ENCODE results near the gene SLC2A9. TPM values are rescaled to one million over a fixed set of nuclear protein-coding genes. Genes with fewer than 3 reads are reported as not detected.

Gene SLC2A9
- total RNA-seq, 1 experiment from 2014 or later, result 33.3 TPM

DNA sequence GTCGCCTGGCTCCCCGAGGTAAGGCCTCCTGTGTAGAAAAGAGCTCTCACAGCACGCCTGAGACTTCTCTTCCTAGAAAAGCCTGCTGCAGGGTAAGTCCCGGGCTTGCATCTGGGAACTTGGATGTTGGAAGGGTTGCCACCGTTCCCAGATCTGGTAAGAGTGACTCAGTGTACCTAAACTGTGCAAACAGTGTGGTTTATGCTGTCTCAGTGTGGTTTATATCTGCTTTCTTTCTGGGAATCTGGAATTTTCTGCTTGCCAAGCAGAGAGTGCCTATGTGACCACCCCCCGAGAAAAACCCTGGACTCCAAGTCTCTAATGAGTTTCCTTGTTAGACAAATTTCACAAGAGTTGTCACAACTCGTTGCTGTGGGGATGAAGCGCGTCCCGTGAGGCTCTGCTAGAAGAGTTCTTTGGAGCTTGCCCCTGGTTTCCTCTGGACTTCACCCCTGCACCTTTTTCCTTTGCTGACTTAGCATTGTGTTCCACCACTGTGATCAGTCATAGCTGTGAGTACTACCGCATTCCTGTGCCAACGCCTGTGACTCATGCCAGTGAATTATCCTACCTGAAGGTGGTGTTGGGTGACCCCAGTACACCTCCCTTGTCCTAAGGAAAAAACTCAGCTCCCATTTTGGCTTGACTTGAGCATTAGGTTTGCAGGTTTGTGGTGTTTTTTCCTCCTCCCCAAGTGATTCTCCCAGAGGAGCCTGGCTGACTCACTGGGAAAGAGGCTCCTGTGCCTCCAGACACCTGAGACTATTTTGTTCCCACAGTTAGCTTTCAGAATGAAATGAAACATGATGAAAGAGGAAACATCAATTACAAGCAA lies 14.5 kb downstream of the SLC2A9 start:
- intact Hi-C loops (cut with micrococcal nuclease), result loop anchor here (5.0 kb wide), 2 partner anchors 55 to 110 kb away; partner anchors contain the start of gene WDR1
- no TSS peak for BruUV-seq (replicated peaks)
- peak; percentile 97 for DNase-seq (ENCODE audit: unreplicated experiment)
- Mint-ChIP-seq H3K27me3 (ENCODE audit: insufficient read depth, unreplicated experiment) (no peaks in the 10 kb centered on the region), H3K4me3 (ENCODE audit: unreplicated experiment) (peak overlapping the region; percentile 55), H3K36me3 (ENCODE audit: insufficient read depth, unreplicated experiment) (peaks cover 5% of the 10 kb centered on the region), H3K9me3 (ENCODE audit: unreplicated experiment) (no peaks in the 10 kb centered on the region), H3K4me1 (ENCODE audit: insufficient read depth, unreplicated experiment) (peaks cover 49% of the 10 kb centered on the region), H3K27ac (ENCODE audit: low read depth, unreplicated experiment) (peak overlapping the region; percentile 82)
- TF ChIP-seq, protein P1, sequence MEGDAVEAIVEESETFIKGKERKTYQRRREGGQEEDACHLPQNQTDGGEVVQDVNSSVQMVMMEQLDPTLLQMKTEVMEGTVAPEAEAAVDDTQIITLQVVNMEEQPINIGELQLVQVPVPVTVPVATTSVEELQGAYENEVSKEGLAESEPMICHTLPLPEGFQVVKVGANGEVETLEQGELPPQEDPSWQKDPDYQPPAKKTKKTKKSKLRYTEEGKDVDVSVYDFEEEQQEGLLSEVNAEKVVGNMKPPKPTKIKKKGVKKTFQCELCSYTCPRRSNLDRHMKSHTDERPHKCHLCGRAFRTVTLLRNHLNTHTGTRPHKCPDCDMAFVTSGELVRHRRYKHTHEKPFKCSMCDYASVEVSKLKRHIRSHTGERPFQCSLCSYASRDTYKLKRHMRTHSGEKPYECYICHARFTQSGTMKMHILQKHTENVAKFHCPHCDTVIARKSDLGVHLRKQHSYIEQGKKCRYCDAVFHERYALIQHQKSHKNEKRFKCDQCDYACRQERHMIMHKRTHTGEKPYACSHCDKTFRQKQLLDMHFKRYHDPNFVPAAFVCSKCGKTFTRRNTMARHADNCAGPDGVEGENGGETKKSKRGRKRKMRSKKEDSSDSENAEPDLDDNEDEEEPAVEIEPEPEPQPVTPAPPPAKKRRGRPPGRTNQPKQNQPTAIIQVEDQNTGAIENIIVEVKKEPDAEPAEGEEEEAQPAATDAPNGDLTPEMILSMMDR (IDR thresholded peaks at IDR 0.05; ENCODE audit: unreplicated experiment), result no peak
- CTCF ChIA-PET, result interaction anchor here (0.6 to 9.7 kb wide), 15 partner anchors 8 to 1011 kb away, joined by 3 to 75 read pairs (median 3); partner anchors contain the start of gene SLC2A9
- POLR2A ChIA-PET, result interaction anchor here (0.8 to 3.7 kb wide), 9 partner anchors 9 to 316 kb away, joined by 3 to 31 read pairs (median 4); partner anchors contain the start of genes SLC2A9 and WDR1

DNA sequence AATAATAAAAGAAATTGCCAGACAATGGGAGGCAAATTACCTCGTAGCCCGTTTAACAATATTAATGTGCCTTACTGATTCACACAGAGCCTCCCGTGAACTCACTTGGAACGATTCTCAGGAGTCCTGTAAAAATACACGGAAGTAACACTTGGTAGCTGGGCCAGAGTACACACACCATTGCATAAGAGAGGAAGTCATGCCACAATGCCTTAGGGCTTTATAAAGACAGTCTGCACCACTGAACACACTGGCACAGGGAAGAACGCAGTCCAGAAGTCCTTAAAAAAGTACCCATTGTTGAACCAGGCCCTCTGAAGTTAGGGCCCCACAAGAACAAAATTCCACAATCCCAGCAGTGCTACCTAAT lies 15.1 kb downstream of the SLC2A9 start:
- Mint-ChIP-seq H3K36me3 (ENCODE audit: insufficient read depth, unreplicated experiment) (peaks cover 7% of the 10 kb centered on the region), H3K4me3 (ENCODE audit: unreplicated experiment) (peak overlapping the region; percentile 55), H3K4me1 (ENCODE audit: insufficient read depth, unreplicated experiment) (peaks cover 44% of the 10 kb centered on the region), H3K27ac (ENCODE audit: low read depth, unreplicated experiment) (peak overlapping the region; percentile 82), H3K9me3 (ENCODE audit: unreplicated experiment) (no peaks in the 10 kb centered on the region), H3K27me3 (ENCODE audit: insufficient read depth, unreplicated experiment) (no peaks in the 10 kb centered on the region)
- intact Hi-C loops (cut with micrococcal nuclease), result loop anchor here (5.0 kb wide), 2 partner anchors 54 to 111 kb away; partner anchors contain the start of gene WDR1
- POLR2A ChIA-PET, result interaction anchor here (0.8 to 3.7 kb wide), 6 partner anchors 9 to 315 kb away, joined by 3 to 31 read pairs (median 5); partner anchors contain the start of genes SLC2A9 and WDR1
- no TSS peak for BruUV-seq (replicated peaks)
- CTCF ChIA-PET, result interaction anchor here (0.6 to 9.7 kb wide), 6 partner anchors 9 to 226 kb away, joined by 3 to 75 read pairs (median 4); partner anchors contain the start of gene SLC2A9
- peak; percentile 96 for DNase-seq (ENCODE audit: unreplicated experiment)
- TF ChIP-seq, protein P1 (IDR thresholded peaks at IDR 0.05; ENCODE audit: unreplicated experiment), result no peak

DNA sequence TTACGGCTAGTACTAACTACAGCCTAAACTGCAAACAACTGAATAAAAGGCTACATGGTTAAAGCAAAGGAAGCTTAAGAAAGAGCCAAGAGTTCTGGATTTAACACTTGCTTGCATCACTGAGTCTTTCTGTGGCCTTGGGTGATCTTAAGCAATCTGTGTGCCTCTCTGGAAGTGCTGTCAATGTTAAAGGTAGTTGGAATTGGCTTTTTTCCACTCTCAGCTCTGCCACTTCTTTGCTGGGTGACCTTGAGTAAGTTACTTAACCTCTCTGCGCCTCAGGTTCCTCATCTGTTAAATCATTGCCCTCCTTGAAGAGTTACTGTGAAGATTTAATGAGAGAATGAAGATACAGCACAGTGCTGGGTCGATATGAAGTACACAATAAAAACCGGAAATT lies 15.7 kb downstream of the SLC2A9 start:
- H3K4me1 Mint-ChIP-seq (ENCODE audit: insufficient read depth, unreplicated experiment), result peaks cover 48% of the 10 kb centered on the region
- TF ChIP-seq, protein P1 (IDR thresholded peaks at IDR 0.05; ENCODE audit: unreplicated experiment), result no peak

DNA sequence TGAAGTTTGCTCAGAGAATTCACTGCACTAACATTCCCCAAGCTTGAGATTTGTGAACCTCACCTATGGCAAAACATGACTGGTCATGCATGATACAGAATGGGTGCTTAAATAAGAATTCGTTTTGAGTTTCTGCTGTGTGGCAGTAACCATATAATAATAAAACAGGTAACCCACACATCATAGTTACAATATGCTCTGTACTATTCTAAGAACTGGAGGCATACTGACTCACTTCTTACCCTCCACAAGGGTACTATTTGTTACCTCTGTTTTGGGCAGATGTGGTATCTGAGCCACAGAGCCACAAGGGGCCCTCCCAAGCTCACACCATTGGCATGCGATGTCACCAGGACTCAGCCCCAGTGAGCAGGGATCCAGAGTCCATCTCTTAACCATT lies 17.6 kb downstream of the SLC2A9 start:
- no peak overlapping the region for H3K27ac Mint-ChIP-seq (ENCODE audit: low read depth, unreplicated experiment)
- no peaks in the 10 kb centered on the region for H3K27me3 Mint-ChIP-seq (ENCODE audit: insufficient read depth, unreplicated experiment)

More for the DNA sequence above, 15.7 kb downstream of the SLC2A9 start:
- Mint-ChIP-seq H3K9me3 (ENCODE audit: unreplicated experiment) (no peaks in the 10 kb centered on the region), H3K27ac (ENCODE audit: low read depth, unreplicated experiment) (peak overlapping the region; percentile 82), H3K36me3 (ENCODE audit: insufficient read depth, unreplicated experiment) (peaks cover 6% of the 10 kb centered on the region), H3K4me3 (ENCODE audit: unreplicated experiment) (peak overlapping the region; percentile 55), H3K27me3 (ENCODE audit: insufficient read depth, unreplicated experiment) (no peaks in the 10 kb centered on the region)
- CTCF ChIA-PET, result interaction anchor here (1.2 to 9.7 kb wide), 2 partner anchors 10 to 14 kb away, joined by 5 to 75 read pairs; no protein-coding TSS in a partner anchor
- POLR2A ChIA-PET, result interaction anchor here (3.7 kb wide), 1 partner anchor 15 kb away, joined by 31 read pairs; the partner anchor contains the start of gene SLC2A9
- intact Hi-C loops (cut with micrococcal nuclease), result loop anchor here (5.0 kb wide), 2 partner anchors 53 to 112 kb away; partner anchors contain the start of gene WDR1
- no TSS peak for BruUV-seq (replicated peaks)
- DNase-seq (ENCODE audit: unreplicated experiment), result peak; percentile 67

More for the DNA sequence above, 17.6 kb downstream of the SLC2A9 start:
- peaks cover 45% of the 10 kb centered on the region for H3K4me1 Mint-ChIP-seq (ENCODE audit: insufficient read depth, unreplicated experiment)
- ChIA-PET CTCF (interaction anchor here (0.6 to 9.7 kb wide), 2 partner anchors 12 to 14 kb away, joined by 3 to 75 read pairs; no protein-coding TSS in a partner anchor), POLR2A (no interaction called here)
- H3K36me3 Mint-ChIP-seq (ENCODE audit: insufficient read depth, unreplicated experiment), result peaks cover 6% of the 10 kb centered on the region
- intact Hi-C loops (cut with micrococcal nuclease), result no loop called here
- H3K9me3 Mint-ChIP-seq (ENCODE audit: unreplicated experiment), result no peaks in the 10 kb centered on the region
- no TSS peak for BruUV-seq (replicated peaks)
- TF ChIP-seq, protein P1 (IDR thresholded peaks at IDR 0.05; ENCODE audit: unreplicated experiment), result no peak
- H3K4me3 Mint-ChIP-seq (ENCODE audit: unreplicated experiment), result no peak overlapping the region
- DNase-seq (ENCODE audit: unreplicated experiment), result no peak

Measured in MCF 10A (cell line).